RPMI7951 (cell line): ENCODE results near the gene ERLIN1. TPM values are rescaled to one million over a fixed set of nuclear protein-coding genes. Genes with fewer than 3 reads are reported as not detected.

Experiments used
- total RNA-seq: library from RNA; depleted of rRNA; stranded (reverse); fragments of >200 nt; shearing (Covaris generic); gene quantifications from 2 replicates; pipeline ENCODE4 v1.2.3, GENCODE V29; 2014; rRNA removed

The ERLIN1 gene
- total RNA-seq, 1 experiment from 2014 or later = 42.5 TPM

Other genes with a start within 250 kb of the ERLIN1 start
- gene DNMBP, start 176.1 kb downstream of the ERLIN1 start, total RNA-seq = 5.9 and 7.2 TPM in 2 replicates
- not detected in 2 replicates for gene CPN1, start 104.2 kb downstream of the ERLIN1 start, total RNA-seq
- gene CHUK, start 43.6 kb upstream of the ERLIN1 start, total RNA-seq = 19.4 and 20.3 TPM in 2 replicates
- 31.2 and 36.9 TPM in 2 replicates for gene CWF19L1, start 81.6 kb upstream of the ERLIN1 start, total RNA-seq
- 33.5 and 43.5 TPM in 2 replicates for gene BLOC1S2, start 100.7 kb upstream of the ERLIN1 start, total RNA-seq
- gene PKD2L1, start 144.2 kb upstream of the ERLIN1 start, total RNA-seq = not detected in 2 replicates
- gene SCD, start 161.2 kb upstream of the ERLIN1 start, total RNA-seq = 68.3 and 80.6 TPM in 2 replicates